GM12874 (cell line): Measurements from ENCODE around the gene UBALD1.

ENCODE experiments used
- TF ChIP-seq, protein P1 (sequence below): IDR thresholded peaks from 2 replicates; pipeline ENCODE4 v1.5.1; 2011; ENCODE audit warnings: low read depth, mild to moderate bottlenecking, control low read depth, low read length, moderate library complexity; ENCODE audit not compliant: insufficient read depth

Gene UBALD1

DNA sequence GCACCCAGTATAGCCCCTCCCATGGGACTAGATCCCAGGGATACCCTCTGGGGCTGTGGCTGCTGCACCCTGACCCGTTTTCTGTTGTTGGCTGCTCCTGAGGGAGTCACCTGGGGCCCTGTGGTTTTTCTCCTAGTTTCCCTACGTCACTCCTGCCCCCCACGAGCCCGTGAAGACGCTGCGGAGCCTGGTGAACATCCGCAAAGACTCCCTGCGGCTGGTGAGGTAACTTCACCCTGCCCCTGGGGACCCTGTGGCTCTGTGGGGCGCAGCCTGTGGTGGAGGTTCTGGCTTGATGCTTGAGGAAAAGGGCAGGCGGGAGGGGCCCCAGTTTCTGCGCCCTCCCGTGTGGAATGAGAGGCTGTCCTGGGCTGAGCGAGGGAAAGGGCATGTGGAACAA lies 37.1 kb upstream of the UBALD1 start:
- TF ChIP-seq, protein P1, sequence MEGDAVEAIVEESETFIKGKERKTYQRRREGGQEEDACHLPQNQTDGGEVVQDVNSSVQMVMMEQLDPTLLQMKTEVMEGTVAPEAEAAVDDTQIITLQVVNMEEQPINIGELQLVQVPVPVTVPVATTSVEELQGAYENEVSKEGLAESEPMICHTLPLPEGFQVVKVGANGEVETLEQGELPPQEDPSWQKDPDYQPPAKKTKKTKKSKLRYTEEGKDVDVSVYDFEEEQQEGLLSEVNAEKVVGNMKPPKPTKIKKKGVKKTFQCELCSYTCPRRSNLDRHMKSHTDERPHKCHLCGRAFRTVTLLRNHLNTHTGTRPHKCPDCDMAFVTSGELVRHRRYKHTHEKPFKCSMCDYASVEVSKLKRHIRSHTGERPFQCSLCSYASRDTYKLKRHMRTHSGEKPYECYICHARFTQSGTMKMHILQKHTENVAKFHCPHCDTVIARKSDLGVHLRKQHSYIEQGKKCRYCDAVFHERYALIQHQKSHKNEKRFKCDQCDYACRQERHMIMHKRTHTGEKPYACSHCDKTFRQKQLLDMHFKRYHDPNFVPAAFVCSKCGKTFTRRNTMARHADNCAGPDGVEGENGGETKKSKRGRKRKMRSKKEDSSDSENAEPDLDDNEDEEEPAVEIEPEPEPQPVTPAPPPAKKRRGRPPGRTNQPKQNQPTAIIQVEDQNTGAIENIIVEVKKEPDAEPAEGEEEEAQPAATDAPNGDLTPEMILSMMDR: no peak

DNA sequence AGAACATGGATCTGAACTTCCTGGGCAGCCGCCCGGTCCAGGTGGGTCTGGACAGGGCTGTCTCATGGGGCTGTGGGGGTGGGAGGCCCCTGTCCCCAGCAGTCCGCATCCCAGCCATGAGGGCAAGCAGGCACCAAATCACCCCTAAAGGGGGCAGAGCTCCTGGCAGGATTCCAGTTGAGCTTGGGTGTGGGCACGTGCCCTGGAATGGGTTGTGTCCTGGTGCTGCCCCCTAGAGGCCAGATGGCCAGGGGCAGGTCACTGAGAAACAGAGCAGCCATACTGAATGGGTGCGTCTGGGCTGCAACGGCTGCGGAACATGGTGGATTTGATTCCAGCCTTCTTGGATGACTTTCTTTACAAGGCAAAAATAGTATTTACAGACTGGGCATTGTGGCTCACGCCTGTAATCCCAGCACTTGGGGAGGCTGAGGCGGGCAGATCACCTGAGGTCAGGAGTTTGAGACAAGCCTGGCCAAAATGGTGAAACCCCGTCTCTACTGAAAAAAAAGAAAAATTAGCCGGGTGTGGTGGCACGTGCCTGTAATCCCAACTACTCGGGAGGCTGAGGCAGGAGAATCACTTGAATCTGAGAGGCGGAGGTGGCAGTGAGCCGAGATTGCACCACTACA lies 35.9 kb upstream of the UBALD1 start:
- TF ChIP-seq, protein P1: peak; percentile 88

DNA sequence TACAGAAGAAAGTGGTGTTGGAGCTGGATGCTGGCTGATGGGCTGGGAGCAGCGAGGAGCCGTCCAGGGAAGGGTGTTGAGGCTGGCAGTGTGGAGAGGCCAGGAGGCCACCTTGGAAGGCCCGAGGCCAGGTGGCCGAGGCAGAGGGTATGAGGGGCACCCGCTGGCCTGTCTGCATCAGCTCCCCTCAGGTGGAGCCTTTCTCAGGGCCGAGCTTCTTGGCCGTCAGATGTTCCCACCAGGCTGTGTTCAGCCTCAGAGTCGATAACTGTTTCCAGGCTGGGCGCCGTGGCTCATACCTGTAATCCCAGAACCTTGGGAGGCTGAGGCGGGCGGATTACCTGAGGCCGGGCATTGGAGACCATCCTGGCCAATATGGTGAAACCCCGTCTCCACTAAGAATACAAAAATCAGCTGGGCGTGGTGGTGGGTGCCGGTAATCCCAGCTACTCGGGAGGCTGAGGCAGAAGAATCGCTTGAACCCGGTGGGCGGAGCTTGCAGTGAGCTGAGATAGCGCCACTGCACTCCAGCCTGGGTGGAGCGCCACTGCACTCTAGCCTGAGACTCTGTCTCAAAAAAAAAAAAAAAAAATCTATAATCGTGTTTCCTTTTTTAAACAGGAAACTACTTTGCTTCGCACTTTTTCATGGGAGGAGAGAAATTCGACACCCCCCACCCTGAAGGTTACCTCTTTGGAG lies 35.2 kb upstream of the UBALD1 start:
- TF ChIP-seq, protein P1: no peak

DNA sequence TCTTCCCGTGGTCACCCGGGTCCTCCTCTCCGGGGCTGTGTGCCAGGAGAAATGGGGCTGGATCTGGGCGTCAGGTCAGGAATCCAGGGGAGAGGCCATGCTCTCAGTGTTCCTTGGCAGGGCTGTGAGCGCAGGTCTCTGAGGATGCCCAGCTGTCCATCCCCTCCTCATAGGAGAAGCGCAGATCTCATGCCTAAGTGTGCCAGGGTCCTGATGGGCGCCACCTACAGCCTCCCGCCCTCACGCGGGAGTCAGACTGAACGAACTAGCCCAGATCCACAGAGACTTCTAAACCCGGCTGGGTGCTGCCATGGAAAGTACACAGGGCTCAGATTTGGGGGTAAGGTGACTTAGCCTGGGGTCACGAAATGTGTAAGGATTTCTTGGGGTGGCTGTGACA lies 34.2 kb upstream of the UBALD1 start:
- TF ChIP-seq, protein P1: no peak

DNA sequence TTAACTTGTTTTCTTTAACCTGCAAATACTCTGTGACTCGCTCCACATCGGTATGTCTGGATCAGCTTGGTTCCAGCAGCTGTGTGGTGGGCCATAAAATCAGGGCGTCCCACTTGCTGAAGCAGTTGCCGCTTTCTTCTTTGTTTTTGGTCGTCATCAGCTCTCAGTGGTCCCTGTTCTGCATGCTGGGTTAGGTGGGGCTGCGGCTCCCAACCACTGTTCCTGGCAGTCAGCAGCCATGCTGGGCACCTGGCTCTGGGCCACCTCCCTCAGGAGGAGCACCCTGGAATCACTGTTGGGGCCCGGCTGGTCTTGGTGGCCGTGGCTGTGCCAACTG lies 32.9 kb upstream of the UBALD1 start:
- TF ChIP-seq, protein P1: no peak

DNA sequence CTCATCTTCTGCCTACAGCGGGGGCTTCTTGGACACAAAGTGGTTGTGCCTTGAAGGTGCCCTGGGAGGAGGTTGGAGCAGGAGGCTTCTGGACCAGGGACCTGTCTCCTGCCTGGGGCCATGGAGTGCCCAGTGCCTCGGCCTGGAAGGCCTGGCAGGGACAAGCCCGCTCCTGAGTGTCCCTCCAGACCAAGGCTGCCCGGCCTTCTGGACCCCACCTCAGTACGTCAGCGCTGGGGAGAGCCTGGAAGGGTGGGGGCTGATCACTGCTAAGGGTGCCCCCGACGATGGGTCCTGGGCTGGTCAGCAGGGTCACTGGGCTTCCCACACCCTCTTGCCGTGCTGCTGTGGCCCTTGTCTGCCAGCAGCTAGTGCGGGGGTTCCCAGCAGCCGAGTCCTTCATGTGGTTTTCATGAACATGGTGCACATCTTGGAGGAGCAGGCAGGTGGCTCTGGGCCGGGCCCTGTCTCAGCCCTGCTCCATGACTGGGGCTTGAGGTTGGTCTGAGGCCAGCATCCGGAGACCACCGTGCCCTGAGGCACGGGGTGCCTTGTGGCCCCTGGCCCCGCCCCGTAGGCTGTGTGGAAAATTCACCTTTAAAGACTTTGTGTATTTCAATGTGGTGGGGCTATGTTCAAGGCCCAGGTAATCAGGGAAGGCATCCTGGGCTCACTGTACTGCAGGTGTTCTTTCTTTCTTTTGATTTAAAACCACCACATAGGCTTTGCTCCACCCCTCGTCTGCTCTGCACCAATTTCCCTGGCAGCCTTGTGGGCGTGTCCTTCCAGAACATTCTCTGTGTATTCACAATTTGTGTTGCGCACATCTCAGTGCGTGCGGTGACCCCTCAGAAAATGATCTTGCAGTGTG lies 32.3 kb upstream of the UBALD1 start:
- TF ChIP-seq, protein P1: no peak

DNA sequence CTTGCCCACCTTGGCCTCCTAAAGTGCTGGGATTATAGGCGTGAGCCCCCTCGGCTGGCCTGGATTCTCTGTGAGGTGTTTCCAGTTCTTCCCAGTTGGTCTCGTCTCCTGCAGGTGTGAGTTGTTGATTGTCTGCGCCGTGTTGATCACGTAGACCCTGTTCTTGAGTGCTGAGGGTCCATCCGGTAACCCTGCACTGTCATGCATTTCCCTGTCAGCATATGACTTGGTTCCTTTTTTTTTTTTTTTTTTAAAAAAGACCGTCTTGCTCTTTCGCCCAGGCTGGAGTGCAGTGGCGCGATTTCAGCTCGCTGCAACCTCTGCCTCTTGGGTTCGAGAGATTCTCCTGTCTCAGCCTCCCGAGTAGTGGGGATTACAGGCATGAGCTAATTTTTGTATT lies 27.2 kb upstream of the UBALD1 start:
- TF ChIP-seq, protein P1: no peak
